Fibroblast of lung (primary cell): Measurements from ENCODE around the gene GSPT1. TPM values are rescaled to one million over a fixed set of nuclear protein-coding genes. Genes with fewer than 3 reads are reported as not detected.
"Not testable (repeated sequence)": the region's sequence is repeated elsewhere in the genome, so short reads cannot be mapped to it uniquely, and the experiment has no call there.

Experiments
- DNase-seq, 2 donors: peaks; one replicate each; pipeline versions ENCODE4 v3.0.0 to v3.0.0-alpha.2; 2010; ENCODE audit warnings: low read depth in 2 of 2
- H2AFZ ChIP-seq: 2 replicates; pipeline ENCODE4 v1.5.1; 2012; ENCODE audit warnings: low read length, control low read depth, inconsistent platforms
- H3K27ac ChIP-seq: 2 replicates; pipeline ENCODE4 v1.5.1; 2011; ENCODE audit warnings: low read length, control low read depth; ENCODE audit not compliant: insufficient read depth
- H3K27me3 ChIP-seq: 2 replicates; pipeline ENCODE4 v1.5.1; 2011; ENCODE audit warnings: mild to moderate bottlenecking, low read length; ENCODE audit not compliant: control insufficient read depth, insufficient read depth
- H3K36me3 ChIP-seq: 2 replicates; pipeline ENCODE4 v1.5.1; 2011; ENCODE audit warnings: low read length; ENCODE audit not compliant: control insufficient read depth, insufficient read depth
- H3K4me1 ChIP-seq: 2 replicates; pipeline ENCODE4 v1.5.1; 2011; ENCODE audit warnings: low read length; ENCODE audit not compliant: control insufficient read depth, insufficient read depth; ENCODE audit errors: extremely low read depth
- H3K4me2 ChIP-seq: 2 replicates; pipeline ENCODE4 v1.5.1; 2011; ENCODE audit warnings: low read length, control low read depth; ENCODE audit not compliant: insufficient read depth; ENCODE audit errors: extremely low read depth
- H3K4me3 ChIP-seq, 4 experiments: fragments of 200-600 bp in 1 of 4; sonication (generic) in 1 of 4; replicated peaks in 1 of 4; 2 replicates each; pipeline ENCODE4 v1.5.1; 2011 to 2016; ENCODE audit warnings: low read length in 4 of 4, low read depth in 3 of 4, mild to moderate bottlenecking in 3 of 4, control low read depth in 2 of 4, inconsistent platforms in 1 of 4, mixed read lengths in 1 of 4; ENCODE audit not compliant: insufficient read depth in 1 of 4; ENCODE audit errors: control extremely low read depth in 1 of 4
- H3K79me2 ChIP-seq: 2 replicates; pipeline ENCODE4 v1.5.1; 2012; ENCODE audit warnings: mild to moderate bottlenecking, low read length, inconsistent platforms; ENCODE audit not compliant: control insufficient read depth, insufficient read depth
- H3K9ac ChIP-seq: 2 replicates; pipeline ENCODE4 v1.5.1; 2011; ENCODE audit warnings: mild to moderate bottlenecking, low read length, control low read depth; ENCODE audit not compliant: insufficient read depth
- H3K9me3 ChIP-seq: 2 replicates; pipeline ENCODE4 v1.5.1; 2012; ENCODE audit warnings: low read depth, low read length; ENCODE audit not compliant: control insufficient read depth, insufficient read depth
- H4K20me1 ChIP-seq: 2 replicates; pipeline ENCODE4 v1.5.1; 2011; ENCODE audit warnings: low read length; ENCODE audit not compliant: control insufficient read depth, insufficient read depth; ENCODE audit errors: extremely low read depth
- EZH2 ChIP-seq: IDR thresholded peaks from 2 replicates; pipeline ENCODE4 v1.5.1; 2012; ENCODE audit warnings: low read length, control low read depth, mild to moderate bottlenecking; ENCODE audit errors: missing control alignments
- polyA plus RNA-seq, 2 donors: library from polyadenylated mRNA; depleted of rRNA in 1 of 2; stranded (reverse) in 1 of 2; unstranded in 1 of 2; fragments of >200 nt; gene quantifications; 2 replicates each; pipeline ENCODE4 v1.2.1, GENCODE V29; 2011 to 2012; ENCODE audit warnings: missing spikeins in 1 of 2
- total RNA-seq: library from RNA; depleted of rRNA; stranded (reverse); fragments of >200 nt; gene quantifications from 2 replicates; pipeline ENCODE4 v1.2.1, GENCODE V29; 2014
- TF ChIP-seq, protein P1 (sequence below), 2 donors: IDR thresholded peaks in 1 of 2; conservative IDR thresholded peaks in 1 of 2; 1 replicate in 1 of 2; 2 replicates in 1 of 2; pipeline ENCODE4 v1.5.1; 2011 to 2012; ENCODE audit warnings: low read length in 2 of 2, control low read depth in 1 of 2, inconsistent platforms in 1 of 2, low read depth in 1 of 2, mild to moderate bottlenecking in 1 of 2

GSPT1 gene
- total and polyA plus RNA-seq, 2 donors (not counting 1 experiment from before 2014, with no cell fraction given), result 57.3 to 116 TPM

DNA sequence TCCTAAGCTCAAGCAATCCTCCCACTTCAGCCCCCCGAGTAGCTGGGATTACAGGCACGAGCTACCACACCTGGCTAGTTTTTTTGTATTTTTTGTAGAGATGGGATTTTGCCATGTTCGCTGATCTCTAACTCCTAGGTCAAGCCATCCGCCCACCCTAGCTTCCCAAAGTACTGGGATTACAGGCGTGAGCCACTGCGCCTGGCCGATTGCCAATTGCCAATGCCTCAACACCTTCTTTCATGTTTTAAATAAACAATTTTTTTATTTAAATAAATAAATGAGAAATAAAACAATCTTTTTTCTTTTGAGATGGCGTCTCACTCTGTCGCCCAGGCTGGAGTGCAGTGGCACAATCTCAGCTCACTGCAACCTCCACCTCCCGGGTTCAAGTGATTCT, 8.3 kb upstream of the GSPT1 start:
- not testable (repeated sequence) for H3K9ac ChIP-seq, DNase-seq, H2AFZ ChIP-seq, H3K4me1 ChIP-seq, H3K27ac ChIP-seq, H3K36me3 ChIP-seq, H3K9me3 ChIP-seq, H3K27me3 ChIP-seq, H3K4me3 ChIP-seq, H3K4me2 ChIP-seq, H4K20me1 ChIP-seq, H3K79me2 ChIP-seq

DNA sequence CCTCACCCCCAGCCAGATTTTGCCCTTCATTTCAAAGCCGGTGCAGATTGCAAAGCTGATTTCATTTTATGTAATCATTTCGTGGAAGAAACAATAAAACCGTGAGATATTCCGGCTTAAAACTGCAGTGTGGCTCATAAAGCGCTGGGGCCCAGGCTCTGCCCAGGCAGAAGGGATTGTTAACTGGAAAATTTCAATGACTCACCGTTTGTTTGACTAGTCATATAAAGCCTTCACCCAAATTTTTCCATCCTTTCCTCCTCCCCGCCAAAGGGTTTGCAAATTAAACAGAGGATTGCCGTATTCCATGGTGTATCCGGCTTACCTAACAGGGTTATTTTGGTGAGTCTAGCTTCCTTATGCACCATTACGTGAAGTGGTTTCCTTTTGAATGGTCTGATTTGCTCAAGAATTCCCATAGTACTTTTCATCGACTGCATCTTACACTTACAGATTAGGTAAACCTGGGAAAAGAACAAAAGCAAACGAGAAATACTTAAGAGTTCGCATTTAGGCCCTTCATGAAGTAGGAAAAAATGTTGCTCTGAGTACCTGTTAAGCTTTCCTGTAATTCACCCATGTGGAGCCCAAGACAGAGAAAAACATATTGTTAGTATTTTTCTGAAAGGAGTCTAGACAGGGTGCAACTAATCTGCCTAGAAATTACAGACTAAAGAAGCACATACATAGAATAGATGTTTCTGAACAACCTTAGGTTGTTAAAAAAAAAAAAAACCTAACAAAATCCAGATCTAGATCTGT, 949 bp upstream of the GSPT1 start:
- H3K9me3 ChIP-seq, result no peaks in the 10 kb centered on the region
- peaks cover 37% of the 10 kb centered on the region for H3K79me2 ChIP-seq
- TF ChIP-seq, protein P1, sequence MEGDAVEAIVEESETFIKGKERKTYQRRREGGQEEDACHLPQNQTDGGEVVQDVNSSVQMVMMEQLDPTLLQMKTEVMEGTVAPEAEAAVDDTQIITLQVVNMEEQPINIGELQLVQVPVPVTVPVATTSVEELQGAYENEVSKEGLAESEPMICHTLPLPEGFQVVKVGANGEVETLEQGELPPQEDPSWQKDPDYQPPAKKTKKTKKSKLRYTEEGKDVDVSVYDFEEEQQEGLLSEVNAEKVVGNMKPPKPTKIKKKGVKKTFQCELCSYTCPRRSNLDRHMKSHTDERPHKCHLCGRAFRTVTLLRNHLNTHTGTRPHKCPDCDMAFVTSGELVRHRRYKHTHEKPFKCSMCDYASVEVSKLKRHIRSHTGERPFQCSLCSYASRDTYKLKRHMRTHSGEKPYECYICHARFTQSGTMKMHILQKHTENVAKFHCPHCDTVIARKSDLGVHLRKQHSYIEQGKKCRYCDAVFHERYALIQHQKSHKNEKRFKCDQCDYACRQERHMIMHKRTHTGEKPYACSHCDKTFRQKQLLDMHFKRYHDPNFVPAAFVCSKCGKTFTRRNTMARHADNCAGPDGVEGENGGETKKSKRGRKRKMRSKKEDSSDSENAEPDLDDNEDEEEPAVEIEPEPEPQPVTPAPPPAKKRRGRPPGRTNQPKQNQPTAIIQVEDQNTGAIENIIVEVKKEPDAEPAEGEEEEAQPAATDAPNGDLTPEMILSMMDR (conservative IDR thresholded peaks at IDR 0.05 in 1 of 2, IDR thresholded peaks at IDR 0.05 in 1 of 2; ENCODE audit: low read depth in 1 of 2, low read length in 2 of 2), result no peak
- TF ChIP-seq EZH2, result no peak
- H3K9ac ChIP-seq, result no peak overlapping the region
- H3K4me1 ChIP-seq, result peaks cover 5% of the 10 kb centered on the region
- H2AFZ ChIP-seq, result peak overlapping the region; percentile 51
- peak overlapping the region; percentile 92 for H3K4me2 ChIP-seq
- peak overlapping the region; percentile 35 to 78 (median 75) for H3K4me3 ChIP-seq
- peak overlapping the region; percentile 15 for H3K27ac ChIP-seq
- DNase-seq, result peak; percentile 20 to 63
- no peaks in the 10 kb centered on the region for H3K36me3 ChIP-seq
- H4K20me1 ChIP-seq, result no peaks in the 10 kb centered on the region
- no peaks in the 10 kb centered on the region for H3K27me3 ChIP-seq

DNA sequence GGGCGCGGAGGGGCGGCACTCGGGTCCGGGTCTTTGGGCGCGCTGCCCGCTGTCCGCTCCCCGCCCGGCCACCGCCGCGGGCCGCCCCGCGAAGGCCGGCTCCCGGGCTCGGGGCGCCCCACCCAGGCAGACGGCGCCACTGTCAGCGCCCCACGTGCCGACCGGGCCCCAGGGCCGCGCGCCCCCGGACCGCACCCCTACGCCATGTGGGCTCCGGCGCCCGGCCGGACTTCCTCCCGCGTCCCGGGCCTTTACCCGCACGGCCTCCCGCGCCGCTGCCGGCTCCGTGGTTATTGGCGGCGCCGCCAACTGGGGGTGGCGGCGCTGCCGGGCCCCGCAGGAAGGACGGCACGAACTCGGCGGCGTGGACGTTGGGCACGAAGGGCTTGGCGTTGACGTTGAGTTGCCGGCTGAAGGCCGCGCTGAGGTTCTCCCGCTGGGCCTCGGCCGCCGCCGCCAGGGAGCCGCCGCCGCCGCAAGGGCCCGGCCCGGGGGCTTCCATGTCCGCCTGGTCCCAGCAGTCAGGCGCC, 577 bp downstream of the GSPT1 start:
- TF ChIP-seq EZH2, result no peak
- Histone ChIP-seq H3K79me2 (peaks cover 52% of the 10 kb centered on the region), H3K4me2 (peak overlapping the region; percentile 65), H2AFZ (peak overlapping the region; percentile 75), H3K36me3 (no peaks in the 10 kb centered on the region), H3K4me3 (peak overlapping the region; percentile 59 to 93 (median 75)), H3K27ac (peak overlapping the region; percentile 64), H3K27me3 (no peaks in the 10 kb centered on the region), H3K9me3 (no peaks in the 10 kb centered on the region), H4K20me1 (no peaks in the 10 kb centered on the region), H3K4me1 (peaks cover 6% of the 10 kb centered on the region), H3K9ac (peak overlapping the region; percentile 64)
- DNase-seq, result peak in 1 of 2 donors; percentile 20
